NT2/D1 (cell line): Measurements from ENCODE around the gene F2RL1.

Experiments
- SUZ12 ChIP-seq: IDR thresholded peaks from 2 replicates; pipeline ENCODE4 v1.6.1; 2011; ENCODE audit not compliant: insufficient read length, insufficient read depth; ENCODE audit errors: extremely low read depth
- YY1 ChIP-seq: IDR thresholded peaks from 2 replicates; pipeline ENCODE4 v1.6.1; 2011; ENCODE audit not compliant: insufficient read length, insufficient read depth
- ZNF274 ChIP-seq: IDR thresholded peaks from 2 replicates; pipeline ENCODE4 v1.6.1; 2011; ENCODE audit warnings: mild to moderate bottlenecking, low read depth, low read length

GRCh38 chr5:76836585-76836984 is 17.8 kb downstream of the F2RL1 start:
- no peak for TF ChIP-seq ZNF274
- no peak for TF ChIP-seq YY1
- TF ChIP-seq SUZ12 = no peak
